Measurements from ENCODE around the gene RCL1. TPM values are rescaled to one million over a fixed set of nuclear protein-coding genes. Genes with fewer than 3 reads are reported as not detected.

Gene RCL1
- total RNA-seq, 1 experiment from 2014 or later, result 34.4 TPM

GRCh38 chr9:4836676-4837075, 43.9 kb downstream of the RCL1 start:
- Histone ChIP-seq H2BK20ac (ENCODE audit: low read depth, low read length, poor library complexity, severe bottlenecking) (no peak overlapping the region), H3K27me3 (ENCODE audit: insufficient read depth, low read length) (no peaks in the 10 kb centered on the region), H2BK120ac (ENCODE audit: low read depth, low read length, poor library complexity, severe bottlenecking) (no peak overlapping the region), H3K4me1 (ENCODE audit: insufficient read depth, low read length) (no peaks in the 10 kb centered on the region), H3K14ac (ENCODE audit: insufficient read depth, low read length) (no peak overlapping the region), H2AFZ (ENCODE audit: low read length) (no peak overlapping the region), H3K4me2 (ENCODE audit: insufficient read depth, insufficient read length, low read length) (no peak overlapping the region), H3K9ac (ENCODE audit: extremely low read depth, insufficient read length, low read length) (no peak overlapping the region), H3K4ac (ENCODE audit: low read depth, low read length) (no peak overlapping the region), H3K18ac (ENCODE audit: insufficient read length, low read depth, low read length) (no peak overlapping the region), H3K23ac (ENCODE audit: insufficient read length, low read depth, low read length) (no peak overlapping the region), H3T11ph (ENCODE audit: low read length) (no peak overlapping the region), H3K79me2 (ENCODE audit: insufficient read depth, low read length) (no peaks in the 10 kb centered on the region), H3K9me3 (ENCODE audit: control insufficient read depth, low read depth, low read length) (no peaks in the 10 kb centered on the region), H2BK5ac (ENCODE audit: insufficient read length, low read length) (no peak overlapping the region), H3K79me1 (ENCODE audit: insufficient read depth, low read depth, low read length, poor library complexity, severe bottlenecking) (no peaks in the 10 kb centered on the region), H4K5ac (ENCODE audit: insufficient read length, low read depth, low read length) (no peak overlapping the region), H2BK12ac (ENCODE audit: insufficient read length, low read depth, low read length) (no peak overlapping the region), H2AK5ac (ENCODE audit: insufficient read length, low read length) (no peak overlapping the region), H4K8ac (replicated peaks; ENCODE audit: insufficient read length, low read depth, low read length) (no peak overlapping the region), H3K23me2 (ENCODE audit: insufficient read length, low read depth, low read length, poor library complexity, severe bottlenecking) (no peaks in the 10 kb centered on the region), H3K27ac (ENCODE audit: insufficient read length, low read depth, low read length) (no peak overlapping the region), H2BK15ac (ENCODE audit: low read depth, low read length) (no peak overlapping the region), H4K91ac (ENCODE audit: insufficient read length, low read depth, low read length) (no peak overlapping the region), H4K20me1 (ENCODE audit: control insufficient read depth, insufficient read depth, insufficient read length) (no peaks in the 10 kb centered on the region), H3K56ac (ENCODE audit: insufficient read length, low read depth, low read length) (no peak overlapping the region)
- peaks cover 4 to 37% (median 10%) of the 10 kb centered on the region in 3 experiments; a peak in 6 of 7 replicates for H3K36me3 Mint-ChIP-seq (ENCODE audit: insufficient read depth in 1 of 3, low read depth in 3 of 3)
- no CpG with 5 or more reads among the region's 3 CpGs for WGBS (ENCODE audit: extremely low coverage, insufficient read length, low lambda C conversion rate)
- no peak overlapping the region for H3K4me3 Mint-ChIP-seq
- H3K27me3 Mint-ChIP-seq (ENCODE audit: low read depth), result no peaks in the 10 kb centered on the region
- H3K4me1 Mint-ChIP-seq, result peaks cover 6 to 8% of the 10 kb centered on the region in 2 experiments; a peak in 3 of 4 replicates
- TF ChIP-seq CTCF (conservative IDR thresholded peaks at IDR 0.05), result no peak
- H3K9me3 Mint-ChIP-seq, result no peaks in the 10 kb centered on the region
- DNase-seq, result no peak
- H3K27ac Mint-ChIP-seq, result peak overlapping the region in 2 of 3 experiments; percentile 14 to 30; a peak in 3 of 7 replicates
